PC-3 (cell line): Measurements from ENCODE around the gene RAMP1. TPM values are rescaled to one million over a fixed set of nuclear protein-coding genes. Genes with fewer than 3 reads are reported as not detected.

Experiments
- ATAC-seq: fragments of 200-7000 bp; cut with Tn5 transposase; 2 replicates; pipeline ENCODE4 v1.9.1; 2020; ENCODE audit warnings: mild to moderate bottlenecking, moderate library complexity
- BruUV-seq: library from RNA; stranded (reverse); fragments of 400-500 nt; replicated peaks from 2 replicates; lab custom pipeline; 2021; lab: Mats Ljungman, UMichigan
- CTCF ChIA-PET: fragments of 300-600 bp; sonication (Branson Sonifier 250); formaldehyde crosslinking; loops from one replicate; lab custom pipeline; 2022; ENCODE audit warnings: antibody characterized with exemption; lab: Charles Lee
- POLR2A ChIA-PET: fragments of 300-600 bp; sonication (Branson Sonifier 250); formaldehyde crosslinking; loops from one replicate; lab custom pipeline; 2022; ENCODE audit warnings: antibody characterized with exemption; ENCODE audit not compliant: unreplicated experiment; lab: Charles Lee
- DNase-seq: peaks from one replicate; pipeline ENCODE4 v3.0.0-alpha.2; 2015
- H2AFZ ChIP-seq: fragments of 300-600 bp; sonication (generic); 2 replicates; pipeline ENCODE4 v1.6.0; 2016; ENCODE audit warnings: antibody characterized with exemption, low read length
- H3F3A ChIP-seq: fragments of 300-600 bp; sonication (generic); one replicate; pipeline ENCODE4 v1.6.0; 2017; ENCODE audit warnings: antibody characterized with exemption, low read length, control low read depth, mild to moderate bottlenecking; ENCODE audit not compliant: unreplicated experiment
- H3K27ac ChIP-seq: fragments of 300-600 bp; sonication (generic); 2 replicates; pipeline ENCODE4 v1.5.1; 2016; ENCODE audit warnings: mild to moderate bottlenecking, low read length
- H3K27me3 ChIP-seq: fragments of 300-600 bp; sonication (generic); 2 replicates; pipeline ENCODE4 v1.6.1; 2016; ENCODE audit warnings: low read length, mixed read lengths
- H3K36me3 ChIP-seq: fragments of 300-600 bp; sonication (generic); 2 replicates; pipeline ENCODE4 v1.6.1; 2016; ENCODE audit warnings: low read depth, mixed run types, low read length, mixed read lengths
- H3K4me1 ChIP-seq: fragments of 300-600 bp; sonication (generic); 2 replicates; pipeline ENCODE4 v1.5.1; 2016; ENCODE audit warnings: low read length; ENCODE audit not compliant: insufficient read depth
- H3K4me2 ChIP-seq: fragments of 300-600 bp; sonication (generic); 2 replicates; pipeline ENCODE4 v1.6.0; 2016; ENCODE audit warnings: low read length
- H3K4me3 ChIP-seq: fragments of 300-600 bp; sonication (generic); 2 replicates; pipeline ENCODE4 v1.5.1; 2016; ENCODE audit warnings: mild to moderate bottlenecking, low read length, mixed read lengths
- H3K79me2 ChIP-seq: fragments of 300-600 bp; sonication (generic); 2 replicates; pipeline ENCODE4 v1.6.1; 2017; ENCODE audit warnings: low read length, mixed read lengths
- H3K9ac ChIP-seq: fragments of 300-600 bp; sonication (generic); 2 replicates; pipeline ENCODE4 v1.6.0; 2016; ENCODE audit warnings: mild to moderate bottlenecking, low read length
- H3K9me2 ChIP-seq: fragments of 300-600 bp; sonication (generic); replicated peaks from 2 replicates; pipeline ENCODE4 v1.6.1; 2016; ENCODE audit warnings: mixed run types, low read length, mixed read lengths
- H3K9me3 ChIP-seq: fragments of 300-600 bp; sonication (generic); 2 replicates; pipeline ENCODE4 v1.6.1; 2016; ENCODE audit warnings: low read length, mixed read lengths
- H4K20me1 ChIP-seq: fragments of 300-600 bp; sonication (generic); 2 replicates; pipeline ENCODE4 v1.6.1; 2016; ENCODE audit warnings: low read length, mixed read lengths
- EZH2 ChIP-seq: fragments of 300-600 bp; sonication (generic); IDR thresholded peaks from one replicate; pipeline ENCODE4 v1.6.1; 2017; ENCODE audit warnings: antibody characterized with exemption, mild to moderate bottlenecking, low read length; ENCODE audit not compliant: unreplicated experiment
- EZH2phosphoT487 ChIP-seq: fragments of 300-600 bp; sonication (generic); IDR thresholded peaks from 2 replicates; pipeline ENCODE4 v1.6.1; 2018; ENCODE audit warnings: mild to moderate bottlenecking, antibody characterized with exemption, low read length, borderline replicate concordance
- intact Hi-C: fragments of 100-400 bp; cut with micrococcal nuclease; formaldehyde crosslinking; loops from 2 replicates; pipeline ENCODE4 v1.9.0; 2023
- total RNA-seq: library from RNA; depleted of rRNA; stranded (reverse); fragments of >200 nt; gene quantifications from 2 replicates; pipeline ENCODE4 v1.2.3, GENCODE V29; 2014
- TF ChIP-seq, protein P1 (sequence below): fragments of 300-600 bp; sonication (generic); conservative IDR thresholded peaks from 2 replicates; pipeline ENCODE4 v1.5.1; 2017; ENCODE audit warnings: antibody characterized with exemption, low read depth, mild to moderate bottlenecking, low read length

RAMP1 gene
- total RNA-seq, 1 experiment from 2014 or later, result 210 TPM

GRCh38 chr2:237882510-237883481, 23.4 kb downstream of the RAMP1 start:
- Histone ChIP-seq H2AFZ (no peak overlapping the region), H3K9me3 (no peaks in the 10 kb centered on the region), H3F3A (no peaks in the 10 kb centered on the region), H3K9ac (no peak overlapping the region), H3K79me2 (no peaks in the 10 kb centered on the region), H4K20me1 (no peaks in the 10 kb centered on the region), H3K27ac (no peak overlapping the region), H3K4me3 (no peak overlapping the region), H3K4me2 (no peak overlapping the region), H3K9me2 (no peaks in the 10 kb centered on the region), H3K36me3 (peaks cover 6% of the 10 kb centered on the region; the same call in 1 of the 2 replicates), H3K4me1 (peaks cover 15% of the 10 kb centered on the region), H3K27me3 (no peaks in the 10 kb centered on the region)
- no TSS peak for BruUV-seq
- ChIA-PET POLR2A (no interaction called here), CTCF (no interaction called here)
- intact Hi-C loops, result no loop called here
- TF ChIP-seq EZH2phosphoT487, result no peak
- TF ChIP-seq, protein P1, sequence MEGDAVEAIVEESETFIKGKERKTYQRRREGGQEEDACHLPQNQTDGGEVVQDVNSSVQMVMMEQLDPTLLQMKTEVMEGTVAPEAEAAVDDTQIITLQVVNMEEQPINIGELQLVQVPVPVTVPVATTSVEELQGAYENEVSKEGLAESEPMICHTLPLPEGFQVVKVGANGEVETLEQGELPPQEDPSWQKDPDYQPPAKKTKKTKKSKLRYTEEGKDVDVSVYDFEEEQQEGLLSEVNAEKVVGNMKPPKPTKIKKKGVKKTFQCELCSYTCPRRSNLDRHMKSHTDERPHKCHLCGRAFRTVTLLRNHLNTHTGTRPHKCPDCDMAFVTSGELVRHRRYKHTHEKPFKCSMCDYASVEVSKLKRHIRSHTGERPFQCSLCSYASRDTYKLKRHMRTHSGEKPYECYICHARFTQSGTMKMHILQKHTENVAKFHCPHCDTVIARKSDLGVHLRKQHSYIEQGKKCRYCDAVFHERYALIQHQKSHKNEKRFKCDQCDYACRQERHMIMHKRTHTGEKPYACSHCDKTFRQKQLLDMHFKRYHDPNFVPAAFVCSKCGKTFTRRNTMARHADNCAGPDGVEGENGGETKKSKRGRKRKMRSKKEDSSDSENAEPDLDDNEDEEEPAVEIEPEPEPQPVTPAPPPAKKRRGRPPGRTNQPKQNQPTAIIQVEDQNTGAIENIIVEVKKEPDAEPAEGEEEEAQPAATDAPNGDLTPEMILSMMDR, result no peak
- TF ChIP-seq EZH2, result no peak
- no peak for DNase-seq
- ATAC-seq, result no peak

DNA sequence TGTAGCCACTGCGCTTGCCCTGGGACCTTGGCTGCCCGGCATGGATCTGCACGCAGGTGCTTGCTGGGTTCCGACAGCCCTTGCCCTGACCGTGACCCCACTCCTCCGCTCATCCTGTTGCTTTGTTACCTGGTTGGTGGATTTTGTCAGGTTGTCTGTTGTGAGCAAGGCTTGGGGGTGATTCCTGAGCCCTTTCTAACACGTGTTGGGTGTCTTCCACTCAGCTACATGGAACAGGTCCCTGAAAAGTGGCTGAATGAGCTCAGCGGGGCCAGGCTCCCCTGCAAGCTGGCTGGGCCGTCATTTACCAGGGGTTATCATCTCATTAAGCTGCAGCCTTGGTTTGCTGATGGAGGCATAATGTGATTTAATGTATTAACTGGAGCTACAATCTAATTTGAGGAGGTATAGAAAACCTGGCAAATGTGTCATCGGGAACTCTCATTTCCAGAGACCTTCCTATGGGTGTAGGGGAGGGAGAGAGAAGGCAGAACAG, 24.6 kb downstream of the RAMP1 start:
- H3K9ac ChIP-seq, result no peak overlapping the region
- peaks cover 6% of the 10 kb centered on the region; the same call in 1 of the 2 replicates for H3K36me3 ChIP-seq
- CTCF ChIA-PET, result no interaction called here
- intact Hi-C loops, result no loop called here
- no peak for ATAC-seq
- TF ChIP-seq, protein P1, result no peak
- no peak for TF ChIP-seq EZH2phosphoT487
- TF ChIP-seq EZH2, result no peak
- H3K4me1 ChIP-seq, result peaks cover 13% of the 10 kb centered on the region
- no peaks in the 10 kb centered on the region for H3K9me2 ChIP-seq
- POLR2A ChIA-PET, result no interaction called here
- H3K79me2 ChIP-seq, result no peaks in the 10 kb centered on the region
- H4K20me1 ChIP-seq, result no peaks in the 10 kb centered on the region
- no peak for DNase-seq
- H3K9me3 ChIP-seq, result no peaks in the 10 kb centered on the region
- H3K4me2 ChIP-seq, result no peak overlapping the region
- H3K27me3 ChIP-seq, result no peaks in the 10 kb centered on the region
- H3F3A ChIP-seq, result no peaks in the 10 kb centered on the region
- no peak overlapping the region for H3K4me3 ChIP-seq
- H3K27ac ChIP-seq, result no peak overlapping the region
- BruUV-seq, result no TSS peak
- no peak overlapping the region for H2AFZ ChIP-seq
